GM12801 (cell line): Measurements from ENCODE around the gene VSIG10L2.

ENCODE experiments used
- CTCF ChIP-seq: IDR thresholded peaks from one replicate; pipeline ENCODE4 v1.5.1; 2011; ENCODE audit warnings: control low read depth; ENCODE audit not compliant: insufficient read length; ENCODE audit errors: extremely low read depth

Gene VSIG10L2

DNA sequence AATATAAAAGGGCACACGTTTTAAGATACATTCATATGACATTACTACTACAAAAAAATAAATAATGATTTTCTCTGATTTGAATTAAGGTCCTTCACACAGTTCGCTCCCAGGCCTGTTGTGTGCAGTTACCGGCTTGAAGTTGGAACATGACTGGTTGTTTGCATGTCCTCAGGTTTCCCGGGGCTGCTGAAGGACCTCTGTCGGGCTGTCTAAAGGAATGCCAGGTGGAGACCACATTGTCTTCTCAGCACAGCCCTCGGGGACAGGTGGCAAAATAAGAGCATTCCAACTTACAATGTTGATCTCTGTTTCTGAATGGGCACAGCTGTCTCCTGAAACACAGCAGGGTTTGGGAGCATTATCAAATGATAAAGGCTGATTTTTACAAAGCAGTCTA lies 14.9 kb downstream of the VSIG10L2 start:
- TF ChIP-seq CTCF, result no peak

DNA sequence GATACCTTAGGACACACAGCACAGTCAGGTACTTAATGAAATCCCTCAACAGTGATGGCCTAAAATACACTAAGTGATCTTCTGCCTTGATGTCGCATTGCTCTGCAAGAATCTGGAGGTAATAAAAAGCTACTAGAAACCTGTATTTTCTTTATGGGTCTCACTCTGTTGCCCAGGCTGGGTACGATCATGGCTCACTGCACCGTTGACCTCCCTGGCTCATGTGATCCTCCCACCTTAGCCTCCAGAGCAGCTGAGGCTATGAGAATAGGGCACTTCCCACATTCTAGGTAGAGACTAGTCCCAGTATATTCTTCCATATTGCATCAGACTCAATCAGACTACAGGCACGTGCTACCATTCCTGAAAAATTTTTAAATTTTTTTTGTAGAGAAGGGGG lies 21.7 kb downstream of the VSIG10L2 start:
- TF ChIP-seq CTCF, result no peak

DNA sequence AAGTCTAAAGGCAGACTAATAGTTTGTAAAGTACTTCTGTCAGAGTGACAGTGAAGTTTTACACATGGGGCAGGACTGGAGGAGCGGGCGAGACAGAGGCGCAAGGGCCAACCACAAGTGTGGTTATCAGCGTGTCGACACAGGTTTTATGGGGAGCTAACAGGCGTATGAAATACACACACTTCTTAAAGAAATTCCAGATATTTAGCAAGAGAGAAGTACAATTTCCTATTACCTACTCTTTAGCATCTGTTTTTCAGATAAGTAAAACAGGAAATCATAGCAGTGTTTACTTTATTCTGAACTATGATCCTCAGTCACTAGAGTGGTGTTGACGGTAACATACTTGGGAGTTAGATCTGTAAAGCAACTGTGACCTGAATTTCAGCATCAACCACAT lies 22.5 kb downstream of the VSIG10L2 start:
- no peak for TF ChIP-seq CTCF

DNA sequence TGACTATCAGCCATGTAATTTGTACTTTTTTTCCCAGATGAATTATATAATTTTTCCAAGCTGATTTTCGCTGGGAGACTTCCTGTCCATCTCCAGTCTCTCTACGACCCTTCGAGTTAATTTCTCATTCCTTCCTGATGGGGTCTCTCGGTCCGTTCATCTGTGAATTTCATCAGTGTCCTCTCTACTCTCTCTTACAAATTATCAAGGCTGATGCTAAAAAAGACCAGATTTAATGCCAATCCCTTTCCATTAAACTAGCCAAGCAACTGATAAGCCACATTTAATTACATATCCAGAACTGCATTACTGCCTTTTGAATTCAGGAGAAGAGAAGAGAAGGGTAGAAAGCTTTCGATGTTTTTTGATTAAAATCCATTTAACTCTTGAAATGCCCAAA lies 25.8 kb downstream of the VSIG10L2 start:
- no peak for TF ChIP-seq CTCF

GRCh38 chr11:125974284-125974683 lies 28.4 kb downstream of the VSIG10L2 start:
- no peak for TF ChIP-seq CTCF

GRCh38 chr11:125975634-125976033 lies 29.8 kb downstream of the VSIG10L2 start:
- no peak for TF ChIP-seq CTCF

- TF ChIP-seq CTCF, result no peak
These were observed 30.3 kb downstream of the VSIG10L2 start for GRCh38 chr11:125976156-125976555.

- TF ChIP-seq CTCF, result no peak
These were observed 31.5 kb downstream of the VSIG10L2 start for GRCh38 chr11:125977333-125977732.
